ENCODE measurements around the gene CIRBP. TPM values are rescaled to one million over a fixed set of nuclear protein-coding genes. Genes with fewer than 3 reads are reported as not detected.

Gene CIRBP
- total and polyA plus RNA-seq, 2 donors (not counting 1 experiment from before 2014, with no cell fraction given) = 104 to 298 TPM

DNA sequence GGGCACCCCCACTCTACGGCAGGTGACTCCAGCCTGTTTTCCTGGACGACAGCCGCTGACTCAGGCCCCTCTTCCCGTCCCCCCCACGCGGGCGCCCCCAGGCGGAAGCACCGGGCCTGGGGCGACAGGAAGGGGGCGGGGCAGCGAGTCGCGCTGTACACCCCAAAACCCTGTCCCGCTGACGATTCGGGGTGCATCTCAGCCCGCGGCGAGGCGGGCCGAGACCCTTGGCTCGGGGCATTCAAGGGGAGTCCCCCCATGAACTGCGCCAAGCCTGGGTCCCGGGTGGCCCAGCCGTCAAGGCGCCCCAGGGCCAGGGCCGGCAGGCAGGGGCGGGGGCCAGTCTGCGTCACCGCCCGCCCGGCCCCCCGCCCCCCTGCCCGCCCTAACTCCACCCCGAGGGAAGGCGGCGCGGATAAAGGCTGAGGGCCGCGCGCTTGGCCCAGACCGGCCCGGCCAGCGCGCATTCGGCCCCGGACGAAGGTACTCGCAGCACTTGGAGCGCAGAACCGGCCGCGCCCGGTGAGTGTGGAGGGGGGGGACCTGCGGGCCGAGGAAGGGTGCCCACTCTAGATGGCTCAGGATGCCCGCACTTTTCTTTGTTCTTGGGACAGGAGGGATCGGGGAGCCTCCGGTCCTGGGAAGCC, 20.9 kb upstream of the CIRBP start, which contains the start of gene MIDN:
Gene MIDN (plus strand): TSS at position 445 of the 647 bp plus-strand sequence. CDS start 1,714 bp downstream, outside the sequence.
- Histone ChIP-seq H3K4me2 (ENCODE audit: extremely low read depth, insufficient read depth, low read length) (peak within 1 kb of the TSS; percentile 71), H3K4me3 (replicated peaks in 1 of 4; ENCODE audit: control extremely low read depth in 1 of 4, insufficient read depth in 1 of 4, low read depth in 3 of 4, low read length in 4 of 4) (peak within 1 kb of the TSS; percentile 60 to 75 (median 66)), H3K79me2 (ENCODE audit: control insufficient read depth, insufficient read depth, low read length) (peaks cover 43% of the 10 kb centered on the region), H3K27me3 (ENCODE audit: control insufficient read depth, insufficient read depth, low read length) (no peaks in the 10 kb centered on the region), H3K4me1 (ENCODE audit: control insufficient read depth, extremely low read depth, insufficient read depth, low read length) (peaks cover 21% of the 10 kb centered on the region), H2AFZ (ENCODE audit: low read length) (no peak within 1 kb of the TSS), H3K27ac (ENCODE audit: insufficient read depth, low read length) (peak within 1 kb of the TSS; percentile 98), H3K36me3 (ENCODE audit: control insufficient read depth, insufficient read depth, low read length) (peaks cover 18% of the 10 kb centered on the region), H3K9me3 (ENCODE audit: control insufficient read depth, insufficient read depth, low read depth, low read length) (no peaks in the 10 kb centered on the region), H4K20me1 (ENCODE audit: control insufficient read depth, extremely low read depth, insufficient read depth, low read length) (no peaks in the 10 kb centered on the region), H3K9ac (ENCODE audit: insufficient read depth, low read length) (peak within 1 kb of the TSS; percentile 97)
- TF ChIP-seq EZH2 (IDR thresholded peaks at IDR 0.05; ENCODE audit: low read length, missing control alignments) = no peak
- TF ChIP-seq, protein P1, sequence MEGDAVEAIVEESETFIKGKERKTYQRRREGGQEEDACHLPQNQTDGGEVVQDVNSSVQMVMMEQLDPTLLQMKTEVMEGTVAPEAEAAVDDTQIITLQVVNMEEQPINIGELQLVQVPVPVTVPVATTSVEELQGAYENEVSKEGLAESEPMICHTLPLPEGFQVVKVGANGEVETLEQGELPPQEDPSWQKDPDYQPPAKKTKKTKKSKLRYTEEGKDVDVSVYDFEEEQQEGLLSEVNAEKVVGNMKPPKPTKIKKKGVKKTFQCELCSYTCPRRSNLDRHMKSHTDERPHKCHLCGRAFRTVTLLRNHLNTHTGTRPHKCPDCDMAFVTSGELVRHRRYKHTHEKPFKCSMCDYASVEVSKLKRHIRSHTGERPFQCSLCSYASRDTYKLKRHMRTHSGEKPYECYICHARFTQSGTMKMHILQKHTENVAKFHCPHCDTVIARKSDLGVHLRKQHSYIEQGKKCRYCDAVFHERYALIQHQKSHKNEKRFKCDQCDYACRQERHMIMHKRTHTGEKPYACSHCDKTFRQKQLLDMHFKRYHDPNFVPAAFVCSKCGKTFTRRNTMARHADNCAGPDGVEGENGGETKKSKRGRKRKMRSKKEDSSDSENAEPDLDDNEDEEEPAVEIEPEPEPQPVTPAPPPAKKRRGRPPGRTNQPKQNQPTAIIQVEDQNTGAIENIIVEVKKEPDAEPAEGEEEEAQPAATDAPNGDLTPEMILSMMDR (conservative IDR thresholded peaks at IDR 0.05 in 1 of 2, IDR thresholded peaks at IDR 0.05 in 1 of 2; ENCODE audit: low read depth in 1 of 2, low read length in 2 of 2) = peak; percentile 15 to 22
- DNase-seq (ENCODE audit: low read depth in 2 of 2) = peak; percentile 86 to 90

DNA sequence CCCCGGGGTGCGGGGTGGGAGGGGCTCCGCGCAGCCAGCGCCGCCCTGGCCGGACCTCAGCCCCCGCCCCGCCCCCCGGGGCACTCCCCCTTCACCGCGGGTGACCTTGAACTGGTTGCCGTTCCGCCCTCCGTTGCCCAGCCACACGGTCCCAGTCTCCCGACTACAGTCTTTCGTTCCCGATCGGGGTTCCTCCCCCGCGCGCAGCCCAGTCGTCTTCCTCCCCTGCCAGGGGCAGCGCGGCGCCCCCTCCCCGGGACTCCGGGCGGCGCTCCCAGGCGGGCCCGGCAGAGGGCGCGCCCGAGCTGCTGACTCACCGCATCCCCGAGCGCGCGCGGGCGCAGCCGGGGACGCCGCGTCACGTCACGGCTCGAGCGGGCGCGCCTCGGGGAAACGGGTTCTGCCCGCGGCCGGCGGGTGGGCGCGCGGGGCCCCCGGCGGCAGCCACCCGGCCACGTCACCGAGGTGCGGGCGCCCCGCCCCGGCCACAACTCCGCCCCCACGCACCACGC, 20.3 kb upstream of the CIRBP start:
- no peaks in the 10 kb centered on the region for H4K20me1 ChIP-seq (ENCODE audit: control insufficient read depth, extremely low read depth, insufficient read depth, low read length)
- no peaks in the 10 kb centered on the region for H3K27me3 ChIP-seq (ENCODE audit: control insufficient read depth, insufficient read depth, low read length)
- no peak for TF ChIP-seq EZH2 (IDR thresholded peaks at IDR 0.05; ENCODE audit: low read length, missing control alignments)
- TF ChIP-seq, protein P1 (conservative IDR thresholded peaks at IDR 0.05 in 1 of 2, IDR thresholded peaks at IDR 0.05 in 1 of 2; ENCODE audit: low read depth in 1 of 2, low read length in 2 of 2) = peak; percentile 30 to 64
- H3K9me3 ChIP-seq (ENCODE audit: control insufficient read depth, insufficient read depth, low read depth, low read length) = no peaks in the 10 kb centered on the region
- H3K79me2 ChIP-seq (ENCODE audit: control insufficient read depth, insufficient read depth, low read length) = peaks cover 46% of the 10 kb centered on the region
- H3K27ac ChIP-seq (ENCODE audit: insufficient read depth, low read length) = peak overlapping the region; percentile 98
- peaks cover 19% of the 10 kb centered on the region for H3K4me1 ChIP-seq (ENCODE audit: control insufficient read depth, extremely low read depth, insufficient read depth, low read length)
- no peak overlapping the region for H3K4me2 ChIP-seq (ENCODE audit: extremely low read depth, insufficient read depth, low read length)
- DNase-seq (ENCODE audit: low read depth in 2 of 2) = peak in 1 of 2 donors; percentile 76
- peak overlapping the region; percentile 97 for H3K9ac ChIP-seq (ENCODE audit: insufficient read depth, low read length)
- H3K36me3 ChIP-seq (ENCODE audit: control insufficient read depth, insufficient read depth, low read length) = peaks cover 21% of the 10 kb centered on the region
- H3K4me3 ChIP-seq (replicated peaks in 1 of 4; ENCODE audit: control extremely low read depth in 1 of 4, insufficient read depth in 1 of 4, low read depth in 3 of 4, low read length in 4 of 4) = peak overlapping the region; percentile 60 to 75 (median 66)
- H2AFZ ChIP-seq (ENCODE audit: low read length) = no peak overlapping the region

DNA sequence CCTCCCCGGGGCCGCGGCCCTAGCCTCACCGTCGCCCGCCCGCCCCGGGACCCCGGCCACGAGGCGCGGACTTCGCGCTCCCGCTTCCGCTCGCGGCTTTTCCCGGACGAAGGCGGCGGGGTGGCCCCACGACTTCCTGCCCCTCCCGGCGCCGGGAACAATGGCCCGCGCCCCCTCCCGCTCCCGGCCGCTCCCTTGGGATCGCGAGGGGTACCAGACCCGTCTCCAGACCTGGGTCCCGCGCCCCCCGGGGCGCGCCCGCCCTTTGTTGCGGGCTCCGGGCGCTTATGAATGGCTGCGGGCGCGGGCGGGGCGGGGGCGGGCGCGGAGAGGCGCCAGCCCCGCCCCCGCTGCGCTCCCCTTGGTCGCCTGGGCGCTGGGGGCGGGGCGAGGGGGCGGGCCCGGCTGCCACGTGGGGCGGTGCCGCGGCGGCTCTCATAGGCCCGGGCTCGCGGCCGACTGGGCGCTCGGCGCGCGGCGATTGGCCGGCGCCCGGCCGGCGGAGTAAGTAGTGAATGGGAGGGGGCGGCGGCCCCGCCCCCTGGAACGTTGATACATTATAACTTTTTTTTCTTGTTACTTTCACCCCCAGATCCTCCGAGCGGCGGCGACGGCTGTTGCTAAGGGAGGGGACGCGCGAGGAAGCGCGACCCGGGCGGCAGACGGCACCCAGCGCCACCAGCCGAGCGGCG, 19.7 kb upstream of the CIRBP start:
- H3K4me2 ChIP-seq (ENCODE audit: extremely low read depth, insufficient read depth, low read length) = no peak overlapping the region
- peaks cover 48% of the 10 kb centered on the region for H3K79me2 ChIP-seq (ENCODE audit: control insufficient read depth, insufficient read depth, low read length)
- H3K9me3 ChIP-seq (ENCODE audit: control insufficient read depth, insufficient read depth, low read depth, low read length) = no peaks in the 10 kb centered on the region
- H3K4me1 ChIP-seq (ENCODE audit: control insufficient read depth, extremely low read depth, insufficient read depth, low read length) = peaks cover 25% of the 10 kb centered on the region
- peak overlapping the region in 3 of 4 experiments; percentile 52 to 92 (median 75) for H3K4me3 ChIP-seq (replicated peaks in 1 of 4; ENCODE audit: control extremely low read depth in 1 of 4, insufficient read depth in 1 of 4, low read depth in 3 of 4, low read length in 4 of 4)
- H3K36me3 ChIP-seq (ENCODE audit: control insufficient read depth, insufficient read depth, low read length) = peaks cover 25% of the 10 kb centered on the region
- no peaks in the 10 kb centered on the region for H3K27me3 ChIP-seq (ENCODE audit: control insufficient read depth, insufficient read depth, low read length)
- peak overlapping the region; percentile 98 for H3K27ac ChIP-seq (ENCODE audit: insufficient read depth, low read length)
- peak; percentile 91 to 97 for DNase-seq (ENCODE audit: low read depth in 2 of 2)
- TF ChIP-seq EZH2 (IDR thresholded peaks at IDR 0.05; ENCODE audit: low read length, missing control alignments) = no peak
- TF ChIP-seq, protein P1 (conservative IDR thresholded peaks at IDR 0.05 in 1 of 2, IDR thresholded peaks at IDR 0.05 in 1 of 2; ENCODE audit: low read depth in 1 of 2, low read length in 2 of 2) = no peak
- peak overlapping the region; percentile 97 for H3K9ac ChIP-seq (ENCODE audit: insufficient read depth, low read length)
- no peaks in the 10 kb centered on the region for H4K20me1 ChIP-seq (ENCODE audit: control insufficient read depth, extremely low read depth, insufficient read depth, low read length)
- H2AFZ ChIP-seq (ENCODE audit: low read length) = no peak overlapping the region
